Measurements from ENCODE around the gene KCP. TPM values are rescaled to one million over a fixed set of nuclear protein-coding genes. Genes with fewer than 3 reads are reported as not detected.

The KCP gene
- total RNA-seq, 1 donor from 2014 or later = 0.06 TPM

DNA sequence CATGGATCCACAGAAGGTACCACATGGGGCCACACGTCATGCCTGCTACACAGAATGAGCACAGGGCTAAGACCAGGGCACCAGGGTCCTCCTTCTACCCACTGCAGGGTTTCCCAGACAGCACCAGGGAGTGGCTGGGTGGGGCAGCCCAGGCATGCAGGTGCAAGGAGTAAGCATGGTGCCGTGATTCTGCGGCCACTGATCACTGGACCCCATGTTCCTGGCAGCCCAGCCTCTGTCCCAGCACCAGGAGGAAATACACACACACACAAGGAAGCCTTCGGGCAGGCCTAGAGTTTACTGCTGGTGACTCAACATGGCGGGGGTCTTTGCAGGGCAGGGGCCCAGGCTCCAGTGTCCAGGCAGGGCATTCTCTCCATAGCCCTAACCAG lies 33.9 kb downstream of the KCP start:
- DNase-seq (ENCODE audit: extremely low read depth, low read depth, low spot score) = no peak

DNA sequence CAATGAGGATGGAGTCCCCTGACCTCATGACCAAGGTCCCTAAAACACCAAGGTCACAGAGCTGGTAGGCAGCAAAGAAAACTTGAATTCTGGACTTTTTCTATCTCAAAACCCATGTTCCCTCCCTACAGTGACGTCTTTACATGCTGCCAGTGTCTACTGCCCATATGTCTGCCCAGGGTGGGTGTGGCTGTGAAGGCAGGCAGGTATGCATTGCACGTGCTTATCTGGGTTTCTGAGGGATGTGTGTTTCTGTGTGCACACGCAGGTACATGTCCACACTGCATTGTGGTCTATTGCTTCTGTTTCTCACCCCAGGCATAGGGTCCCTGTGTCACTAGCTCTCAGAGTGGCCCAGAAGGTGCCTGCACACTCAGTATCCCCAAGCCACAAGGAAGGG lies 34.4 kb downstream of the KCP start:
- DNase-seq (ENCODE audit: extremely low read depth, low read depth, low spot score) = no peak

DNA sequence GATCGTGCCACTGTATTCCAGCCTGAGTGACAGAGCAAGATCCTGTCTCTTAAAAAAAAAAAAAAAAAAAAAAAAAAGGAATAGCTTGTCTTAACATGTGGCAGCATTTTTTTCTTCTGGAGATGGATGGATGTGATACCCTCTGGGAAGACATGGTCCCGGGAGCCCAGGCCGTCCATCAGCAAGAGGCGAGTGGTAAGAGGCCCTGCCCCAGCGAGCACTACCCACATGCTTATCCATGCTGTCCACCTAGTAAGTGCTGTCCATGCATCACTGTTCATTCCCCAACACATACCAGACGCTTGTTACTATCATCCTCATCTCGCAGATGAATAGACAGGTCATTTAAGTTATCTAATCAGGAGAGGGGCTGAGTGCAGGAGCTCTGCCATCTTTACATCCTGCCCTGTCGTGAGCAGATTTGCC lies 35.0 kb downstream of the KCP start:
- no peak for DNase-seq (ENCODE audit: extremely low read depth, low read depth, low spot score)

DNA sequence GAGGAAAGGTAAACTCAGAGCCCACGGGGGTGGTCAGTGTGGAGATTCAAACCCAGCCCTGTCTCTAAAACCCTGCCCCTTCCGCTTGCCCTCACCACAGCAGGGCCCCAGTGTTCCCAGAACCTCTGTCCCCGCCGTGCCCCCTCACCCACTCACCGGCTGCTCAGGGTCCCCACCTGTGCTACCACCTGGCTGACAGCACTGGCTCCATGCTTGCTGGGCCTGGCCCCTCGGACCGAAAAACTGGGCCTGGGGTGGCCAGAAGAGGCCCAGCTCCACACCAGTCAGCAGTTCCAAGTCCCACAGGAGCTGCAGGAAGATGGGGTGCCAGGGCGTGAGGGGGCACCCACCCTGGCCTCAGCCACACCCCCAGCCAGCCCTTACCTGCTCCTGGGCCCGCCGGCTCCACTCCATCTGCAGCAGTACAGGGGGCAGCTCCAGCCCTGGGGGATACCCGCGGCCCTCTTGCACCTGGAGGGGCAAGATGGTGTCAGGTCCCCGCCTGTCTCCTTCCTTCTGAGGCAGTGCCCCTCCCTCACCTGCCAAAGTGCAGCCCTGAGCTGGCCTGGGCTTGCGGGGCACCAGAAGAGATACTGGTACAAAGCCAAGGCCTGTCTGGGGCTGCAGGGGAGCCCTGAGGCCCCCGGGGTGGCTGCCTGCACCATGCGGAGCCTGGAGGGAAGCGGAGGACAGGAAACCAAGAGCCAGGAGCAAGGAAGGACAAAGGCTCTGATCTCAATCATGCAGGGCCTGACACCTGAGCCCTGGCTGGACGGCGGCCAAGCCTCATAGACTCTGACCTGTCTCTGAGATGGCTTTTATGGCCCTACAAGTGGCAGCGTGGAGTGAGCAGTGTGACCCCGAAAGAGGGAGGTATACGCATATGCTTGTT lies 36.1 kb downstream of the KCP start:
- no peak for DNase-seq (ENCODE audit: extremely low read depth, low read depth, low spot score)

DNA sequence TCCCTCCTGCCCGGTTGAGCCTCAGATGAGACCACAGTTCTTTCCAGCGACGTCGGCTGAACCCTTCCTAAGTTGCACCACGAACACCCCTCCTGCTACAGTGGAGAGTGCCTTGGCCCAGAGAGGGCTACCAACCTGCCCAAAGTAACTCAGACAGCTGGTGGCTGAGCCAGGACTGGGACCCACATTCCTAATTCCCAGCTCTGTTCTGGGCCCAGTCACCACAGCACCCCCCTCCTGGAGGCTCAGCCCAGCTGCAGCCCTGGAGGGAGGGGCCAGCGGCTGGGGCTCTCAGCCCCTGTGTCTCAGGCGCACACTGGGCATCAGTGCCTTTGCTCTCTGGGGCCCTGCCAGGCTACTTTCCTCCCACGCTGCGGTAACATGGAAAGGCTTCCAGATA lies 37.3 kb downstream of the KCP start:
- DNase-seq (ENCODE audit: extremely low read depth, low read depth, low spot score) = no peak

DNA sequence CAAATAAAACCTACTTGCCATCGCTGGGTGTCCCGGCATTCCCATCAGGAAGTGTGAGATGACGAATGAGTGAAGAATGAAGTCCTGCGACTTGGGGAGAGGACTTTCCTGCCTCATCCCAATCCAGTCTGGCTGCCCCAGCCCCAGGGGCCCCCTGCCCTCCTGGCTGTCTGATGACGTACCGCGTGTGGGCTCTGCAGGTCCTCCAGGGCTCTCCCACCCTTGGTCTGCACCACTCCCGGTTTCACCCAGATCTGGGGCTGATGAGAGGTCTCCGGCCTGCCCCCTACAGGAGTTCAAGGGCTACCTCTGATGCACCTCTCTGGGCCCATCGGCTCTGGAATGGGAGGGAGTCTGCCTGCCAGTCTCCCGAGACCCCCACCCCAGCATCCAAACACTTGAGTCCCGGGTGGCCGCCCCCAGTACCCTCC lies 38.1 kb downstream of the KCP start:
- DNase-seq (ENCODE audit: extremely low read depth, low read depth, low spot score) = no peak

DNA sequence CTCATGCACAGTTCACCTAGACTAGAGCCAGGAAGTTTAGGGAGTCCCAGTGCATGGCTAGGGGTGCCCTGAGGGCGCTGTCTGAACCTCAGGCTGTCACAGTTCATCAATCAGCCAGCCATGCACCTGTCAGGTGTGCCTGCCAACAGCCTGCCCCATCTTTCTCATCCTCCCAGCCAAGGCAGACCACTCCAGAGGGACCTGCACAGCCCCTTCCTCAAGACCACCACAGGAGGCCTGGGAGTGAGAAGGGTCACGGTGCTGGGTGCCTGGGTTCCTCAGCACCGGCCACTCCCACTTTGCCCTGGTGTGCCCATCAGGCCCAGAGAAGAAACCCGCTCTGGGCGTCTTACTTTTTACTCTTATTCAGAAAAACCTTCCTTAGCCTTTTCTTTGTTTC lies 39.5 kb downstream of the KCP start:
- no peak for DNase-seq (ENCODE audit: extremely low read depth, low read depth, low spot score)

DNA sequence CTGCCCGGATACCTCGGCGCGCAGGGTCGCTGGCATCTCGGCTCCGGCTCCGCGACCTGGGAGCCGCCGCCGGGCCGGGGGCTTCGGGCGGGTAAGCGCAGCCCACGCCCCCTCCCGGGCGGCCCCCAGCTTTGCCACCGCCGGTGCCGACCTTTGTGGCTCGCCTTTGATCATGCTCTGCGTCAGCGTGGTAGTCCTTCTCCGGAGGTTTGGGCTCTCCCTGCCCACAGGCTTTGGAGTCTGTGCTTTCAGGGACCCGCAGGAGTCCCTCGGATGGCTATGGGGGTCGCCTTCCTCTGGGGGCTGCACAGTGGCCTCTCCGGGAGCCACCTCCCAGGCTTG lies 40.6 kb downstream of the KCP start:
- no peak for DNase-seq (ENCODE audit: extremely low read depth, low read depth, low spot score)

DNA sequence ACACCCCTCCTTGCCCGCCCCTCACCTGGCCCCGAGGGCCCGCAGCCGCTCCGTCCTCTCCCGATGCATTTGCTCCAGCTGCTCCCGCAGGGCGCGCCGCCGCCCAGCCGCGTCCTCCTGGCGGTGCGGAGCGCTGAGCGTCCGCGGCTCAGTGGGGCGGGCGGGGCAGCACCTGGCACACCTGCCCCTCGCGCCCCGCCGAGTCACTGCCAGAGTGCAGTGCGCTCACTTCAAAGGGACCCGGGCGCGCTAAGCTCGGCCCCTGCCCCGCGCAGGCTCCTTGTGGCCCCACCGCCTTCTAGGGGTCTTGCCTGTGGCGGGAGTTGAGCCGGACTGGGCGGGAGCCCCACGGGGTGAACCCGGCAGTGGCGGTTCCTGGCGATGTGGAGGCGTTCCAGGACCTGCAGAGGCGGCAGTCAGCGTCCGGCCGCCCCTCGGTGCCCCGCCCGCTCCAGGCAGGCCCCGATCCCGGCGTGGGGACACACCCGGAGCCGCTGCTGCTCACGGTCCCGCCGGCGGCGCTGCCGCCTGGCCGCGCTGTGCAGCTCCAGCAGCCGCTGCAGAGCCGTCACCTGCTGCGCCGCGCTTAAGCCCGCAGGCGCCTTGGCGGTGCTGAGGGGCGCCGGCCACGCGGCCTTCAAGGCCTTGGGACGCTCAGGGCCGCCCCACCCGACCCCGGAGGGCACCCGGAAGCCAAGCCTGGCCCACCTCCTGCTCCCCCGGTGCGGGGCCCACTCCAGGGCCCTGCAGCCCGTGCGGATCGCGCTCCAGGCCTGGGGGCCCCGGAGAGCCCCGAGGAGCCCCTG lies 41.2 kb downstream of the KCP start:
- DNase-seq (ENCODE audit: extremely low read depth, low read depth, low spot score) = no peak

DNA sequence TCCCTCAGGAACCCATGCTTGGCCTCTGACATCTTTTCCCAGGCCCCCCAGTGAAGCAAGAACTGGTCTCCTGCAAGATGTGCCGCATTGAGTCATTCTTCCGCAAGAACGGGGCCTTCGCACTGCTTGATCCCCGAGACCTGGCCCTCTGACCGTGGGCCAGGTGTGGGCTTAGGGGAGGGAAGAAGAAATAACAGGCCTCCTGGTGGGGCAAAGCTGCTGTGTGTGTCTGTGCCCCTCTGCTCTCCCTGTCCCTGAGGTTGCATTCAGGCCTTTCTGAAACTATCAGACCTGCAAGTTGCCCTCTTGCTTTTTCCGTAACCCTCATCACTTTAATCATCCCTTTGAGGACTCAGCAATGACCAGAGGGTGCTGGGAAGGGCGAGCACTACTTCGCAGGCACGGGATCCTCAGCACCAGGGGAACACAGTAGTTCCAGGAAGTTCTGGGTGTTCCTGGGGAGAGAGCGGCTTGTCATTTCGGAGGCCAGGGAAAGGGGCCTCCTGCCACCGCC lies 41.8 kb downstream of the KCP start:
- DNase-seq (ENCODE audit: extremely low read depth, low read depth, low spot score) = no peak

DNA sequence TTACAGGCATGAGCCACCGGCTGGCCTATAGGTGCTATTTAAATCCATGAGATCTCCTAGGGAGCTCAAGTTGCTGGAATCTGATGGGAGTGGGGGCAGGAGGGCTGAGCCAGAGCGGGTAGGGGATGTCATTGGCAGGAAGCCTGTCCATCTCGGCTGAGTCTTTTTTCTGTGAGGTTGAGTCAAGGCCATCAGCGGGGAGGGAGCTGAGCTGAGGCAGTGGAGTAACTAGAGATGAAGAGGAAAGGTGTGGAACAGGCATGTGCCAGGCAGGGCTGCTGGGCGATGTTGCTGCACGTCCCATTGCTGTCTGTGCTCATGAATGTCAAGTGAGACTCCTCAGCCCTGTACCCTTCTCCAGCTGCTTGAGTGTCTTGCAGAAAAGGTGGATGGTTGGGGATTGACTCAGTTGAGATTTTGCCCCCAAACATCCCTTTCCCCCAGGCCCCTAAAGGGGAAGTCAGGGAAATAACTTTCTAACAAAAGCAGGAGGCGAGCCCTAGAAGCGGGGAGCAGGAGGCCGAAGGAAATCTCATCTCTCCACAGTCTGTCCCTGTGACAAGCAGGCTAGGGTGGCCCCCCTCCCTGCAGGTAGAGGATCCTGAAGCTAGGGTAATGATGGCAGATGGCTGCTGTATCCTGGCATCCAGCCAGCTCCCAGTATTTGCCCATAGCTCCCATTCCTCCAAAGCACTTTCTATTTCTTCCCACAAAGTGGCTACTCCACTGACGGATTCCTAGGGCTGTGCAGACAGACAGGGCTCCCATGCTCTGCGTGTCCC lies 42.5 kb downstream of the KCP start:
- DNase-seq (ENCODE audit: extremely low read depth, low read depth, low spot score) = no peak

DNA sequence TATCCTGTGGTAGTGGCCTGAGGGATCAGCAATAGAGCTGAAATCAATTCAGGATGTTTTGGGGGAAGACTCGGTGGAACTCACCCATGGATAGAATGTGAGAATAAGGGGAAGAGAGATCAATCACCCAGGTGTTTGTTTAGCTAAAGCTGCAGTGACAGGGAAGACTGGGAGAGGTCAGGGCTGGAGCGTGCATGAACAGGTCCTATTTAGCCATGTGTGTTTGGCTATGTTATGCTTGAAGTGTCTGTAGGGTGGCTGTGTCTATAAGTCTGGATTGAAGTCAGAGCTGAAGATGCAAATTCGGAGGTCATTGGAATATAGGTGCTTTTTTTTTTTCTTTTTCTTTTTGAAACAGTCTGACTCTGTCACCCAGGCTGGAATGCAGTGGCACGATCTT lies 43.3 kb downstream of the KCP start:
- DNase-seq (ENCODE audit: extremely low read depth, low read depth, low spot score) = no peak

DNA sequence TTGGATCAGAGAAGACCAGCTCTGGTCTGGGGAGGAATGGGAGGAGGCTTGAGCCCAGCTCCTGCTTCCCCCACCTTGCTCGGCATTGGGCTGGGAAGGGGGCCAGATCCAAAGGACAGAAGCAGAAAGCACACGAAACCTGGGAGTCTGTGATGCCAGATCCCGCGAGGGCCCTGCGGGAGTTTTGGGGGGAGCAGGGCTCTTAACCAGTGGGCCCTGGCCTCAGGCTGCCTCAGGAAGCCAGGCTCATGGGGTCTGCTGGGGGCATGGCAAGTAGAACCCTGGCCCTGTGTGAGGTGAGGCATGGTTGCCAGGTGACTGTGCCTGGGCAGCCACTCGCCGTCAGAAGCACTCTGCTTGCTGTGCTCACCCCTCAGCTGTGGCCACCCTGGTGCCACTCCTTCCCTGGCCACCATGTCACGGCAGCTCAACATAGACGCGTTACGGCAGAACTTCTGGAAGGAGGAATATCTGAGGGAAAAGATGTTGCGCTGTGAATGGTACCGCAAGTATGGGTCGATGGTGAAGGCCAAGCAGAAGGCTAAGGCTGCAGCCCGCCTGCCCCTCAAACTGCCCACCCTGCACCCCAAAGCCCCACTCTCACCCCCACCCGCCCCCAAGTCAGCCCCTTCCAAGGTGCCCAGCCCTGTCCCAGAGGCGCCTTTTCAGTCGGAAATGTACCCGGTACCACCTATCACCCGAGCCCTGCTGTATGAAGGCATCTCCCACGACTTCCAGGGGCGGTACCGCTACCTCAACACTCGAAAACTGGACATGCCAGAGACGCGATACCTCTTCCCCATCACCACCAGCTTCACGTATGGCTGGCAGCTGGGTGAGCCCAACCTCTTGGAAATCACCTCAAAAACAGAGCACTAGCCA lies 44.3 kb downstream of the KCP start:
- no peak for DNase-seq (ENCODE audit: extremely low read depth, low read depth, low spot score)

DNA sequence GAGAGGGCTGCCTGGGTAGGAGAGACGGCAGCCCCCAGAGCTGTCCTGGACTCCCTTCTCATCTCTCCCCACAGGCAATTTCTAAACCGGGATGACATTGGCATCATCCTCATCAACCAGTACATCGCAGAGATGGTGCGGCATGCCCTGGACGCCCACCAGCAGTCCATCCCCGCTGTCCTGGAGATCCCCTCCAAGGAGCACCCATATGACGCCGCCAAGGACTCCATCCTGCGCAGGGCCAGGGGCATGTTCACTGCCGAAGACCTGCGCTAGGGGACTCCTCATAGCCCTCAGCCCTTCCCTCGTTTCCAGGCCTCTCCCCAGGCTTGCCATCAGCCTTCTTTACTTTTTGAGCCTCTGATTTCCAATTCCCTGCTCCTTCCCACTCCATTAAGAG lies 45.2 kb downstream of the KCP start:
- DNase-seq (ENCODE audit: extremely low read depth, low read depth, low spot score) = no peak

DNA sequence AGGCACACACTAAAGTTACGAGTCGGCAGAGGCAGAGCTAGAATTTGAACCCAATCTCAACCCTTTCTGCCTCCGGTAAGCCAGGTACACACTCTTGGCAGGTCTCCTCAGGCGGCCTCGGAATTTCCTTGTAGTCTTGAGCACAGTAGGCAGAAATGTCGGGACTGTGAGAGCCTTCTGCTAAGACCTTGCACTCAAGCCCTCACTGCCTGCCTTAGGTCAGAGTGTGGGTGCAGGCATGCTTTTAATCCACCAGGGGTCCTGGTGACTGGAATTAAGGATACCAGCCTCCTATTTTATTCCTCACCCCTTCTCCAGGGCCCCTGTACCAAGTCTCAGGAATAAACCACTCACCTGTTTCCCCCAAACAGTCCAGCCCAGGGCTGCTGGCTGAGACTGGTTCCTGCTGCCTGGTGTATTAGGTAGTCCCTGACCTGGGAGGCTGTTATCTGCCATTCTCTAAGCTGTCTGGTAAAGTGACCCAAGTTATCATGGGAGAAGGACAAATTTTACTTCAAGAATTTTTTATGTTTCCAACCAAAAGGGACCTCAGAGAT lies 47.0 kb downstream of the KCP start:
- DNase-seq (ENCODE audit: extremely low read depth, low read depth, low spot score) = peak; percentile 37

DNA sequence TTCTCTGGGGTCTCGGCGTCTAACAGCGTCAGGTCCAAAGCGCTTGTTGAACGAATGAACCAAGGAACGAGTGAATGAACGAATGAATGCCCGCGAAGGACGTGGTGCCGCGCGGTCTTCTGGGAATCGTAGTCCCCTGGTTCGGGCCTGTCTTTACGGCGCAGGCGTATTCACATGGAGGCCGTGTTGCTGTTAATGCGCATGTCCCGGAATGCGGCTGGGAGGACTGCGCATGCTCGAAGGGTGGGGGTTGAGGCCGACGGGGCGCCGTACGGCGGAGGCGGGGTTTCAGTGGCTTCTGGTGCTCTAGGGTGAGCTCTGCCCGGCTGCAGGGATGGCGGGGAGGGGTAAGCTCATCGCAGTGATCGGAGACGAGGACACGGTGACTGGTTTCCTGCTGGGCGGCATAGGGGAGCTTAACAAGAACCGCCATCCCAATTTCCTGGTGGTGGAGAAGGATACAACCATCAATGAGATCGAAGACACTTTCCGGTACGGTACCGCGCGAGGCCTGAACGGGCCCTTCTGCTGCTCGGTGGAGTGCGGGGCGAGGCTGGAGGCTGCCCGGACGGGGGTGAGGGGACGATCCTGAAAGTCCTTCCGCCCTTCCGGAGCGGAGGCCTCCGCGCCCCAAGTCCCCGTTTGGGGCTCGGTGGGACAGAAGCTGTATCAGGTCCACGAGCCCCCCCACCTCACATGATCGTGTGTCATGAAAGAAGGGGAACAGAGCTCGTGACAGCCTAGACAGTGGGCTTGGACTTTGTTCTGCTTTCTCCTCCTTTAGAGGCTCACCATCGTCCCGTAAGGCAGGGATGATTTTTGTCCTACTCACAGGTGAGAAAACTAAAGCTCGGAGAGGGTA lies 47.7 kb downstream of the KCP start, which contains the start of gene ATP6V1F:
TSS of gene ATP6V1F (plus strand) at position 286 of the 862 bp plus-strand sequence. CDS start at position 335, 49 bp downstream.
- DNase-seq (ENCODE audit: extremely low read depth, low read depth, low spot score) = peak; percentile 82

DNA sequence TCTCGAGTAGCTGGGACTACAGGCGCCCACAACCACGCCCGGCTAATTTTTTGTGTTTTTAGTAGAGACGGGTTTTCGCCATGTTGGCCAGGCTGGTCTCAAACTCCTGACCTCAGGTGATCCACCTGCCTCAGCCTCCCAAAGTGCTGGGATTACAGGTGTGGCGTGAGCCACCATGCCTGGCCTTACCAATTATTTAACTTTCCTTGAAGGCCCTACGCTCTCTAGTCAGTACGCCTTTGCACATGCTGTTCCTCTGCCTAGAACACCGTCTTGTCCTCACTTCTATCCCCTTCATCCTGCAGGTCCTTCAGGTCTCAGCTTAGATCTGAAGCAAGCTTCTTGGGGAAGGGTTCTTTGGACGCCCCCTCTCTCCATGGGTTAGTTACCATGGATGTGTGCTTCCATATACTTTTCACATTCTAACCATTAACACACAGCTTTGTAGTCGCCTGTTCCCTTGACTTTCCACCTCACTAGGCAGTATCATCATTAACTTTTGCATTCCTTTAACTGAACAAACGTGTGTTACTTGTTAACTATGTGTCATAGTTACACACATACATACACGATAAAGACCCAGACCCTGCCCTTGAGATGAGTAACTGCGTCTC lies 48.4 kb downstream of the KCP start:
- DNase-seq (ENCODE audit: extremely low read depth, low read depth, low spot score) = no peak
